PC-9 (cell line): ENCODE measurements around the gene ZC3HAV1.

ENCODE experiments used
- CTCF ChIP-seq: fragments of 200-600 bp; sonication (generic); conservative IDR thresholded peaks from 2 replicates; pipeline ENCODE4 v1.6.1; 2017; ENCODE audit warnings: mixed run types, antibody characterized with exemption, mild to moderate bottlenecking, moderate library complexity
- EZH2 ChIP-seq: fragments of 200-600 bp; sonication (generic); IDR thresholded peaks from 2 replicates; pipeline ENCODE4 v1.8.0; 2017; ENCODE audit warnings: antibody characterized with exemption, low read depth

GRCh38 chr7:139079861-139080260 lies 29.7 kb downstream of the ZC3HAV1 start:
- no peak for TF ChIP-seq CTCF
- TF ChIP-seq EZH2, result no peak
